ENCODE measurements around the gene HUWE1.

Gene HUWE1

DNA sequence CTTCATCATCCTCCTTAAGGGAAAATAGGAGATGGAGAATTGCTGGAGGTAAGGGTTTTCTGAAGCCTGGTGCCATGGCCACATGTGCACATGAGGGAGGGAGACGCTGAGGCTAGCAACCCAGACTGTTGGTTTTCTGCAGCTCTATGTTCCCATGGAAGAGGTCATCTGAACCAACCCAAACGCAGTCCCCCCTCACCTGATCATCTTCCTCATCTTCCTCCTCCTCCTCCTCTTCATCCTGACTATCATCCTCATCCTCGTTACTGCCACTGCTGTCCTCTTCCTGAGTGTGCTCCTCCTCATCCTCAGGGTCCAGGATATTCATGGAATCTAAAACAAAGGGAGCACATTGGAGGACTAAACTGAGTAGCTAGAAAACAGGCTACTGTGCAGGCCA lies 124.6 kb downstream of the HUWE1 start:
- peaks cover 66 to 99% of the 10 kb centered on the region in 2 donors for H3K36me3 ChIP-seq (replicated peaks in 1 of 2; ENCODE audit: control insufficient read depth in 2 of 2, insufficient read depth in 2 of 2, low read length in 2 of 2)
- H3K4me1 ChIP-seq (ENCODE audit: control insufficient read depth in 2 of 2, insufficient read depth in 1 of 2, low read depth in 1 of 2, low read length in 2 of 2): no peaks in the 10 kb centered on the region
- H2AFZ ChIP-seq (ENCODE audit: low read length): no peak overlapping the region
- no peak overlapping the region for H2AK5ac ChIP-seq (ENCODE audit: low read depth, low read length)
- no peak overlapping the region for H3K14ac ChIP-seq (ENCODE audit: low read length)
- no peaks in the 10 kb centered on the region for H3K27me3 ChIP-seq (ENCODE audit: control insufficient read depth in 3 of 3, insufficient read depth in 3 of 3, low read depth in 1 of 3, low read length in 3 of 3)
- DNase-seq (ENCODE audit: low spot score): no peak
- no peak overlapping the region for H2BK12ac ChIP-seq (ENCODE audit: low read length)
- H2BK15ac ChIP-seq (ENCODE audit: low read length): no peak overlapping the region
- H3K27ac ChIP-seq (replicated peaks; ENCODE audit: low read length): no peak overlapping the region
- no peak overlapping the region for H3K4ac ChIP-seq (ENCODE audit: low read length)
- no peak overlapping the region for H3K4me3 ChIP-seq (ENCODE audit: low read length in 2 of 2)
- no peak overlapping the region for H3K23ac ChIP-seq (ENCODE audit: low read depth, low read length, poor library complexity)
- no peak overlapping the region for H4K8ac ChIP-seq (ENCODE audit: low read depth, low read length)
- WGBS, 2 donors (ENCODE audit: extremely low coverage in 2 of 2, insufficient read length in 2 of 2, insufficient replicate concordance in 1 of 2): no CpG with 5 or more reads among the region's 3 CpGs
- no peak overlapping the region for H3K4me2 ChIP-seq (ENCODE audit: insufficient read depth, low read length, poor library complexity, severe bottlenecking)
- H2BK120ac ChIP-seq (ENCODE audit: low read depth, low read length): no peak overlapping the region
- no peak overlapping the region for H3K18ac ChIP-seq (ENCODE audit: low read length)
- H3K9ac ChIP-seq (ENCODE audit: low read depth, low read length, poor library complexity): no peak overlapping the region
- H4K91ac ChIP-seq (ENCODE audit: low read depth, low read length, poor library complexity): no peak overlapping the region
- no peaks in the 10 kb centered on the region for H3K9me3 ChIP-seq (replicated peaks in 1 of 2; ENCODE audit: control insufficient read depth in 2 of 2, insufficient read depth in 1 of 2, low read depth in 1 of 2, low read length in 2 of 2)
- H3K79me1 ChIP-seq (ENCODE audit: low read depth, low read length): peaks cover 4% of the 10 kb centered on the region
- no peak overlapping the region for H2BK5ac ChIP-seq (ENCODE audit: low read length)

DNA sequence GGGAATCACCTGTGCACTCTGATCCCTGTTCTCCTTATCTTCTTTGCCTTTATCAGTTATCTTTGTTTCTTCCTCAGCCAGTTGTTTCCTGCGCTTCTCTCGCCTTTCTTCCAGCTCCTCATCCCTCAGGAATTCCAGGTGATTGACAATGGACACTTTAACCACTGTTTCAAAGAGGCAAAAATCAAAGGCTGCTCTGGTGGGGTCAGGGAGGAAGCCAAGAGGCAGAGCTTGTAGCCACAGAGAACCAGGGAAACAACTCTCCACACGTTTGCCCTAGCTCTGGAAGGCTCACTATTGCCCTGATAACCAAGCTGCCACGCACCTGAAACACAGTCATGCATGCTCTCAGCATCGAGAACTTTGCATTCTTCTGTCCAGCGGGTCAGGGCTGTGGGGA lies 127.9 kb downstream of the HUWE1 start:
- Histone ChIP-seq H3K9me3 (replicated peaks in 1 of 2; ENCODE audit: control insufficient read depth in 2 of 2, insufficient read depth in 1 of 2, low read depth in 1 of 2, low read length in 2 of 2) (no peaks in the 10 kb centered on the region), H3K14ac (ENCODE audit: low read length) (no peak overlapping the region), H3K4me3 (ENCODE audit: low read length in 2 of 2) (no peak overlapping the region), H2BK120ac (ENCODE audit: low read depth, low read length) (no peak overlapping the region), H2BK5ac (ENCODE audit: low read length) (no peak overlapping the region), H3K36me3 (replicated peaks in 1 of 2; ENCODE audit: control insufficient read depth in 2 of 2, insufficient read depth in 2 of 2, low read length in 2 of 2) (peaks cover 59 to 97% of the 10 kb centered on the region in 2 donors), H3K79me1 (ENCODE audit: low read depth, low read length) (peaks cover 4% of the 10 kb centered on the region), H2BK12ac (ENCODE audit: low read length) (no peak overlapping the region), H2BK15ac (ENCODE audit: low read length) (no peak overlapping the region), H3K27me3 (ENCODE audit: control insufficient read depth in 3 of 3, insufficient read depth in 3 of 3, low read depth in 1 of 3, low read length in 3 of 3) (no peaks in the 10 kb centered on the region), H2AK5ac (ENCODE audit: low read depth, low read length) (no peak overlapping the region), H3K18ac (ENCODE audit: low read length) (no peak overlapping the region), H3K4ac (ENCODE audit: low read length) (no peak overlapping the region), H3K9ac (ENCODE audit: low read depth, low read length, poor library complexity) (no peak overlapping the region), H2AFZ (ENCODE audit: low read length) (no peak overlapping the region), H3K23ac (ENCODE audit: low read depth, low read length, poor library complexity) (no peak overlapping the region), H3K27ac (replicated peaks; ENCODE audit: low read length) (no peak overlapping the region), H3K4me1 (ENCODE audit: control insufficient read depth in 2 of 2, insufficient read depth in 1 of 2, low read depth in 1 of 2, low read length in 2 of 2) (no peaks in the 10 kb centered on the region), H3K4me2 (ENCODE audit: insufficient read depth, low read length, poor library complexity, severe bottlenecking) (no peak overlapping the region), H4K8ac (ENCODE audit: low read depth, low read length) (no peak overlapping the region), H4K91ac (ENCODE audit: low read depth, low read length, poor library complexity) (no peak overlapping the region)
- no peak for DNase-seq (ENCODE audit: low spot score)
- no CpG with 5 or more reads among the region's 6 CpGs for WGBS, 2 donors (ENCODE audit: extremely low coverage in 2 of 2, insufficient read length in 2 of 2, insufficient replicate concordance in 1 of 2)

DNA sequence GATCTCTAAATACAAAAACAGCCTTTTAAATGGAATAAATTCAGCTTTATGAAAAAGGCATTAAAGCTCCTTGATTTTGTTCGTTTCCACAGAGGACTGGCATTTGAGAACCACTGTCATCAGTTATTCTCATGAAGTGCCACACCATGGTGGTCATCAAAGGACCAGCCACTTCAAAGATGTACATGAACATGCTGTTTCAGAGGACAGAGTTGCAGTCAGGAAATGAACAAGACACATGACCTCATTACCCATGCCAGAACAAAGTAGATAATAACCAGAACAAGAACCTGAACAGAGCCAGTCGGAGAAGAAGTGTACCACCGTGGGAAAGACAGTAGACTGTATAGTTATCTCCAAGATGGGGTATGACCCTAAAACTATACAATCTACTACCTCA lies 129.7 kb downstream of the HUWE1 start:
- Histone ChIP-seq H2AFZ (ENCODE audit: low read length) (no peak overlapping the region), H3K79me1 (ENCODE audit: low read depth, low read length) (no peaks in the 10 kb centered on the region), H3K14ac (ENCODE audit: low read length) (no peak overlapping the region), H3K9ac (ENCODE audit: low read depth, low read length, poor library complexity) (no peak overlapping the region), H2BK15ac (ENCODE audit: low read length) (no peak overlapping the region), H2BK5ac (ENCODE audit: low read length) (no peak overlapping the region), H2BK120ac (ENCODE audit: low read depth, low read length) (no peak overlapping the region), H2BK12ac (ENCODE audit: low read length) (no peak overlapping the region), H3K4me2 (ENCODE audit: insufficient read depth, low read length, poor library complexity, severe bottlenecking) (no peak overlapping the region), H3K36me3 (replicated peaks in 1 of 2; ENCODE audit: control insufficient read depth in 2 of 2, insufficient read depth in 2 of 2, low read length in 2 of 2) (peaks cover 51 to 95% of the 10 kb centered on the region in 2 donors), H3K23ac (ENCODE audit: low read depth, low read length, poor library complexity) (no peak overlapping the region), H3K27me3 (ENCODE audit: control insufficient read depth in 3 of 3, insufficient read depth in 3 of 3, low read depth in 1 of 3, low read length in 3 of 3) (no peaks in the 10 kb centered on the region), H3K18ac (ENCODE audit: low read length) (no peak overlapping the region), H3K4ac (ENCODE audit: low read length) (no peak overlapping the region), H4K8ac (ENCODE audit: low read depth, low read length) (no peak overlapping the region), H2AK5ac (ENCODE audit: low read depth, low read length) (no peak overlapping the region), H4K91ac (ENCODE audit: low read depth, low read length, poor library complexity) (no peak overlapping the region), H3K9me3 (replicated peaks in 1 of 2; ENCODE audit: control insufficient read depth in 2 of 2, insufficient read depth in 1 of 2, low read depth in 1 of 2, low read length in 2 of 2) (no peaks in the 10 kb centered on the region), H3K4me3 (ENCODE audit: low read length in 2 of 2) (no peak overlapping the region), H3K4me1 (ENCODE audit: control insufficient read depth in 2 of 2, insufficient read depth in 1 of 2, low read depth in 1 of 2, low read length in 2 of 2) (no peaks in the 10 kb centered on the region), H3K27ac (replicated peaks; ENCODE audit: low read length) (no peak overlapping the region)
- no CpG with 5 or more reads among the region's 3 CpGs for WGBS, 2 donors (ENCODE audit: extremely low coverage in 2 of 2, insufficient read length in 2 of 2, insufficient replicate concordance in 1 of 2)
- no peak for DNase-seq (ENCODE audit: low spot score)

DNA sequence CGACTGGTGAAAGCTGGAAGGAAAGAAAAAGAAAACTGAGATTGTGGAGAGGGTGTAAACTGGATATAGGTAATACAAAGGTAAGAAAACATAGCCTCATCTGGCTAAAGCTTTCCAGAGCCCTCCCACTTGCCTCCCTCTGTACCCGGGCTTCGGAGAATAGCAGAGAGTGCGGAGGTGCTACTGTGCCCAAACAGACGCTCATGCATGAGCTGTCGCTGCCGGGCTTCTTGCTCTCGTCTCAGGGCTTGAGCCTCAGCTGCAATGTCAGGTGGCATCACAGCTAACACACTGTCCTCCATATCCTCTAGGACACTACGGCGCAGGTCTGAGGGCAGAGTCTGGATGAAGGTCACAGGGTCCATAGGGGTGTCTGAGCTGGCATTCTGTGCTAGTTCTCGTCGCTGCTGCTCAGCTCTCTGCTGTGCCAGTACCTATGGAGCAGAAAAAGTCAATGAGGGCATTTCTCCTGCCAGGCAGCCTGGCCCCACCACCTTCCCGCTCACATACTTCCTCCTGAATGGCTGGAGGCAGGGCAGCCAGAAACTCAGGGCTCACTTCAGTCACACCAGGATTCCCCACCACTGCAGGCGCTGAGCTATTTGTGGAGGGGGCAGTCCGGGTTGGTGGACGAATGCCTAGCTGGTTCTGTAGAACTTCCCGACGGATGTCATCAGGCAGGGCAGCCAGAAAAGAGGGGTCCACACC lies 135.6 kb downstream of the HUWE1 start:
- Histone ChIP-seq H3K27ac (replicated peaks; ENCODE audit: low read length) (no peak overlapping the region), H3K4me3 (ENCODE audit: low read length in 2 of 2) (no peak overlapping the region), H3K23ac (ENCODE audit: low read depth, low read length, poor library complexity) (no peak overlapping the region), H4K91ac (ENCODE audit: low read depth, low read length, poor library complexity) (no peak overlapping the region), H3K79me1 (ENCODE audit: low read depth, low read length) (no peaks in the 10 kb centered on the region), H4K8ac (ENCODE audit: low read depth, low read length) (no peak overlapping the region), H3K9ac (ENCODE audit: low read depth, low read length, poor library complexity) (no peak overlapping the region), H3K4me1 (ENCODE audit: control insufficient read depth in 2 of 2, insufficient read depth in 1 of 2, low read depth in 1 of 2, low read length in 2 of 2) (no peaks in the 10 kb centered on the region), H3K9me3 (replicated peaks in 1 of 2; ENCODE audit: control insufficient read depth in 2 of 2, insufficient read depth in 1 of 2, low read depth in 1 of 2, low read length in 2 of 2) (no peaks in the 10 kb centered on the region), H2AK5ac (ENCODE audit: low read depth, low read length) (no peak overlapping the region), H2BK12ac (ENCODE audit: low read length) (no peak overlapping the region), H2BK120ac (ENCODE audit: low read depth, low read length) (no peak overlapping the region), H3K4ac (ENCODE audit: low read length) (no peak overlapping the region), H3K27me3 (ENCODE audit: control insufficient read depth in 3 of 3, insufficient read depth in 3 of 3, low read depth in 1 of 3, low read length in 3 of 3) (peaks cover 0 to 4% (median 0%) of the 10 kb centered on the region in 3 experiments), H3K36me3 (replicated peaks in 1 of 2; ENCODE audit: control insufficient read depth in 2 of 2, insufficient read depth in 2 of 2, low read length in 2 of 2) (peaks cover 50 to 95% of the 10 kb centered on the region in 2 donors), H2BK15ac (ENCODE audit: low read length) (no peak overlapping the region), H3K14ac (ENCODE audit: low read length) (no peak overlapping the region), H2BK5ac (ENCODE audit: low read length) (no peak overlapping the region), H3K18ac (ENCODE audit: low read length) (no peak overlapping the region), H3K4me2 (ENCODE audit: insufficient read depth, low read length, poor library complexity, severe bottlenecking) (no peak overlapping the region), H2AFZ (ENCODE audit: low read length) (no peak overlapping the region)
- no CpG with 5 or more reads among the region's 18 CpGs for WGBS, 2 donors (ENCODE audit: extremely low coverage in 2 of 2, insufficient read length in 2 of 2, insufficient replicate concordance in 1 of 2)
- DNase-seq (ENCODE audit: low spot score): no peak

Measured in neuronal stem cell (in vitro differentiated cells).